Hepatocyte (in vitro differentiated cells): ENCODE results near the gene PIP5K1C.

Experiments used
- CTCF ChIP-seq: fragments of 200-600 bp; sonication (generic); IDR thresholded peaks from 2 replicates; pipeline ENCODE4 v1.5.1; 2016; ENCODE audit warnings: antibody characterized with exemption, mild to moderate bottlenecking; ENCODE audit not compliant: poor library complexity
- EZH2 ChIP-seq: fragments of 200-600 bp; sonication (generic); IDR thresholded peaks from 2 replicates; pipeline ENCODE4 v1.6.1; 2016; ENCODE audit warnings: antibody characterized with exemption, mild to moderate bottlenecking, borderline replicate concordance
- EZH2phosphoT487 ChIP-seq: fragments of 200-600 bp; sonication (generic); IDR thresholded peaks from one replicate; pipeline ENCODE4 v1.6.1; 2018; ENCODE audit warnings: antibody characterized with exemption, mild to moderate bottlenecking, low read depth, moderate library complexity; ENCODE audit not compliant: unreplicated experiment, severe bottlenecking

- TF ChIP-seq CTCF, result no peak
- no peak for TF ChIP-seq EZH2
- TF ChIP-seq EZH2phosphoT487, result no peak
Measured at GRCh38 chr19:3723110-3723488, 22.8 kb upstream of the PIP5K1C start.
